ENCODE results near the gene DUSP1.
"Not testable (repeated sequence)": the region's sequence is repeated elsewhere in the genome, so short reads cannot be mapped to it uniquely, and the experiment has no call there.

DUSP1 gene

GRCh38 chr5:172797771-172798191 is 26.8 kb upstream of the DUSP1 start:
- DNase-seq (ENCODE audit: low spot score): no peak

GRCh38 chr5:172796306-172796705 is 25.3 kb upstream of the DUSP1 start:
- no peak for DNase-seq (ENCODE audit: low spot score)

- no peak for DNase-seq (ENCODE audit: low spot score)
Observed at GRCh38 chr5:172795318-172795977, 24.5 kb upstream of the DUSP1 start.

DNA sequence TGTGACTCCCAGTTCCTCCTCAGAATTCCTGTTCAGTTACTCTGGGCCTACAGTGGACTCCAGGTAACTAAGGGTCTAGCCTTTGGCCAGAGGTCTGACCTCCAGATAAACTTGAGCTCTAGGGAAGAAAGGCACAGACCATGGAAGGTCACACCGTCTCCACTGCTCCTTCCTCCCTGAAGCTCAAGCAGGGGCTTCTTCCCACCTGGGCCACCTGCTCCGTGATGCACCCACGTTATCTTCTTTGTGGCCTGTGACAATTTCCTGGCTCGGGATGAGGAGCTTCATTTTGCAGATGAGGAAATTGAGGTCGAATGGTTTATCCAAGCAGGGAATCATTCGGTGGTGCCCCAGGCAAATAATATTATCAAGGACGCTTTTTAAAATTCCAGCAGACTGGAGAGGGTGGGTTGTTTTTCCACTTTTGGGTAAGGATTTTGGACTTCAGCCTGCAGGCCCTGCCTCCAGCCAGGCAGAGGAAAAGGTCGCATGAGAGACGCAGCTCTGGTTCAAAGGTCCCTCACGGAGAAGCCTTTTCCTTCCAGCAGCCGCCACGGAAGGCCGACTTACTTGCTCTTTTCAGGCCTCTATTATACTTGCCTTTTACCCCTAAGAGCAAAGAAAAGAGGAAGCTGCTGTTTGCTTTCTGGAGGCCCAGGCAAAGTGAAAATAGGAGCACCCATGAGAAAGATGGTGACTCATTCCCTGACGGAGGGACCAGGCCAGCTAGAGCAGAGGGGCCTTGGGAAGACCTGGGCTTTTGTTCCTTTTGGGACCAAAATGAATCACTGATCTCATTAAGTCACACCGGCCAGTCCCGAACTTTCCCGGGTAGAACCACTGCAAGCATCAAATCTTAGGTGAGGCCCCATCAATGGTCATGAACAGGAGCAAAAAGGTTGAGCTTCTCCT is 22.8 kb upstream of the DUSP1 start:
- no peak for DNase-seq (ENCODE audit: low spot score)

- no peak for DNase-seq (ENCODE audit: low spot score)
Observed at GRCh38 chr5:172792701-172793570, 21.9 kb upstream of the DUSP1 start.

DNA sequence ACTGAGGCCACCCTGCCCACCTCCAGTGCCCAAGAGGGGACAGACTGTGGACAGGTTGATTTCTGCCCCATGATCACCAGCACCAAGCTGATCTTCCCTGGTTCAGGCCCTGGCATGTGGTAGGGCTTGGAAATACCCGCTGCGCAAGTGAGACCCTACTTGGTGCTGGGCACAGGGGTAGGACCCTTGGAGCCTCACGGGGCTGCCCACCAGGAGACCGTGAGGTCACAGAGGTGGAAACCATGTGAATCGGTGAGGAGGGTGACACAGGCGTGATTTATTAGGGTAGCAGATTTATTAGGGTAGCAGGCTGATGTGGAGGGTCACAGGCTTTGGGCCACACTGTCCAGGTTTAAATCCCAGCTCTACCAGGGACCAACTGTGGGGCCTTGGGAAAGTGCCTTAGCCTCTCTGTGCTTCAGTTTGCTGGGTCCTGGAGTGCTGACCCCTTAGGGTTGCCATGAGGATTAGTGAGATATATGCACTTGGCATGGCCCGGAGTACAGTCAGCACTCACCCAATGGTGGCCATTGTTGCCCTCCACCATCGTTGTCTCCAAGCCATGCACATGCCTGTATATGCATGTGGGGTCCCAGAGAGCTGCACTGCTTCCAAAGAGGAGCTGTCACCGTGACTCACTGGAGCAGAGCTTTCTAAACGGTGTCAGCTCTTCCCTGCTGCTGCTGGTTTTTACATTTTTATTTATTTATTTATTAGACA is 20.9 kb upstream of the DUSP1 start:
- DNase-seq (ENCODE audit: low spot score): no peak

- no peak for DNase-seq (ENCODE audit: low spot score)
Observed at GRCh38 chr5:172791286-172791685, 20.3 kb upstream of the DUSP1 start.

DNA sequence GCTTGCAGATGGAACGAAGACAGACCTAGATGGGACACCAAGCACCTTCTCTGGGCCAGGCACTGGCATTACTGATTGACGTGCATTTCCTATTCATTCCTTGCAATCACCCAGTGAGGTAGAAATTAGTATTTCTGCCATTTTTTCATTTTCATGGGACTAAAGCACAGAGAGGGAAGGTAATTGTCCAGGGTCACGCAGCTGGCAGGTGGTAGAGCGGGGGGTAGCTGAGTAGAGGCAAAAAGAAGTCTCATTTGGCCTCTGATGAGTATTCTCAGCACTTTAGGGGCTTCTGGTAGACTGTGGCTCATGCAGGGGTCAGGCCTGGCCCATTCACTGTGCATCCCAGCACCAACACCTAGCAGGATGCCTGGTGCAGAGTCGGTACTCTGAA is 19.5 kb upstream of the DUSP1 start:
- no peak for DNase-seq (ENCODE audit: low spot score)

- DNase-seq (ENCODE audit: low spot score): no peak
Observed at GRCh38 chr5:172789687-172790495, 18.9 kb upstream of the DUSP1 start.

GRCh38 chr5:172788771-172789686 is 18.0 kb upstream of the DUSP1 start:
- no peak for DNase-seq (ENCODE audit: low spot score)

- not testable (repeated sequence) for DNase-seq (ENCODE audit: low spot score)
Observed at GRCh38 chr5:172787538-172787937, 16.5 kb upstream of the DUSP1 start.

DNA sequence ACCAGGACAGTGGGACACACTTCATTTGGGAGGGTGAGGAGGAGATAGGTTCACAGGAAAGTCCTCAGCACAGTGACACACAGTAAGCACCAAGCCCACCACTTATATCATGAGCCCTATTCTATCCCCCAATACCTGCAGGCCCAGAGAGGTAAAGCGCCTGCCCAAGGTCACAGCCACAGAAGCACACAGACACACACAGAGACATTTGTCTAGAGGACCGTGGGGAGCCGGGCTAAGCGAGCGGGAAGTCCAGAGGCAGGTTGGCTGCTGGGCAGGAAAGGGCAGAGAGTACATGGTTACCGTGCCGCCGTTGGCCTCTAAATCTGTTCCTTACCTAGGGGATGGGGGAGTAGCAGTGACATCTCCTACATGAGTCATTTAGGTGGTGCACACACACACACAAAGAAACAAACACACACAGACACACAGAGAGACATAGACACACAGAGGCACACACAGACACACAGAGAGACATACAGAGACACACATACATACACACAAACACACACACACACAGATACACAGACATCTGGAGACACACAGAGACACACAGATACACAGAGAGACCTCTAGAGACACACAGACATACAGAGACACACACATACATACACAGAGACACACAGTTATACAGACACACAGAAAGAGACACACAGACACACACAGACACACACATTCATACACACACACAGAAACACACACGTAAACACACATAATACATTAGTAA is 15.9 kb upstream of the DUSP1 start:
- DNase-seq (ENCODE audit: low spot score): no peak

GRCh38 chr5:172785429-172786088 is 14.6 kb upstream of the DUSP1 start:
- DNase-seq (ENCODE audit: low spot score): no peak

GRCh38 chr5:172784162-172784561 is 13.2 kb upstream of the DUSP1 start:
- not testable (repeated sequence) for DNase-seq (ENCODE audit: low spot score)

- not testable (repeated sequence) for DNase-seq (ENCODE audit: low spot score)
Observed at GRCh38 chr5:172783319-172783718, 12.3 kb upstream of the DUSP1 start.

DNA sequence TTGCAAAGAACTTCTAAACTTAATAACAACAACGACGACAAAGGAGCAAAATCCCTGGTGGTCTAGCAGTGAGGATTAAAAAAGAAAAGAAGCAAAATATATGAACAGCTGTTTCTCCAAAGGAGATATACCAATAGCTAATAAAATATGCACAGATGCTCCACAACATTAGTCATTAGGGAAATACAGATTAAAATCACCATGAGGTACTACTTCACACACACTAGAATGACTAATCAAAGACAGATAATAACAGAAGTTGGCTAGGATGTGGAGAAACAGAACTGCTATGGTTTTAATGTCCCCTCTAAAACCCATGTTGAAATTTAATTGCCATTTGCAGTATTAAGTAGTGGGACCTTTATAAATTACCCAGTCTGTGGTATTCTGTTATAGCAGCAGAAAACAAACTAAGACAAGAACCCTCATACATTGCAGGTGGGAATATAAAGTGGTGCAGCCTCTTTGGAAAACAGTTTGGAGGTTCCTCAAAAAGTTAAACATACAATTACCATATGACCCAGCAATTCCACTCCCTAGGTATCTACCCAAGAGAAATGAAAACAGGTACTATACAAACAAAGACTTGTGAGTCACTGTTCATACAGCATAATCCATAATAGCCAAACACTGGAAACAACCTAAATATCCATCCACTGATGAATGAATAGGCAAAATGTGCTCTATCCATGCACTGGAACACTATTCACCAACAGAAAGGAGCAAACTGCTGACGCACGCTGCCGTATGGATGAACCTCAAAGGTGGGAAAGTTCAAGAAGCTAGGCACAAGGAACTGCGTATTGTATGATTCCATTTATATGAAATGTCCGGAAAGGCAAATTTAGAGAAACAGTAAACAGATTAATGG is 11.4 kb upstream of the DUSP1 start:
- no peak for DNase-seq (ENCODE audit: low spot score)

- no peak for DNase-seq (ENCODE audit: low spot score)
Observed at GRCh38 chr5:172779691-172780341, 8.8 kb upstream of the DUSP1 start.
